Measurements from ENCODE around the gene APBB1IP. TPM values are rescaled to one million over a fixed set of nuclear protein-coding genes. Genes with fewer than 3 reads are reported as not detected.
"Not testable (repeated sequence)": the region's sequence is repeated elsewhere in the genome, so short reads cannot be mapped to it uniquely, and the experiment has no call there.

APBB1IP gene
- total RNA-seq, 1 donor from 2014 or later, result not detected

GRCh38 chr10:26593896-26594295 lies 155.8 kb downstream of the APBB1IP start:
- no peaks in the 10 kb centered on the region for H3K36me3 ChIP-seq (ENCODE audit: control insufficient read depth, insufficient read depth, low read length)
- FAIRE-seq (no peak), DNase-seq (ENCODE audit: low read depth) (no peak)
- no peaks in the 10 kb centered on the region for H3K27me3 ChIP-seq (ENCODE audit: control insufficient read depth, insufficient read depth, low read length)
- no peak overlapping the region for H3K4me3 ChIP-seq (ENCODE audit: low read depth, low read length)
- no peak for TF ChIP-seq CTCF (IDR thresholded peaks at IDR 0.05; ENCODE audit: insufficient read depth, low read length, severe bottlenecking)

GRCh38 chr10:26603283-26603682 lies 165.1 kb downstream of the APBB1IP start:
- H3K27me3 ChIP-seq (ENCODE audit: control insufficient read depth, insufficient read depth, low read length); H3K4me3 ChIP-seq (ENCODE audit: low read depth, low read length); H3K36me3 ChIP-seq (ENCODE audit: control insufficient read depth, insufficient read depth, low read length): not testable (repeated sequence)
- FAIRE-seq, result peak; percentile 97
- DNase-seq (ENCODE audit: low read depth), result peak; percentile 68

- FAIRE-seq; H3K36me3 ChIP-seq (ENCODE audit: control insufficient read depth, insufficient read depth, low read length); H3K27me3 ChIP-seq (ENCODE audit: control insufficient read depth, insufficient read depth, low read length); H3K4me3 ChIP-seq (ENCODE audit: low read depth, low read length); DNase-seq (ENCODE audit: low read depth): not testable (repeated sequence)
Observed at GRCh38 chr10:26604320-26605093, 166.4 kb downstream of the APBB1IP start.

GRCh38 chr10:26606389-26606877 lies 168.3 kb downstream of the APBB1IP start:
- not testable (repeated sequence) for H3K36me3 ChIP-seq (ENCODE audit: control insufficient read depth, insufficient read depth, low read length); FAIRE-seq; H3K27me3 ChIP-seq (ENCODE audit: control insufficient read depth, insufficient read depth, low read length); H3K4me3 ChIP-seq (ENCODE audit: low read depth, low read length)
- DNase-seq (ENCODE audit: low read depth), result peak; percentile 79
- TF ChIP-seq CTCF (IDR thresholded peaks at IDR 0.05; ENCODE audit: insufficient read depth, low read length, severe bottlenecking), result peak; percentile 40

- no peaks in the 10 kb centered on the region for H3K36me3 ChIP-seq (ENCODE audit: control insufficient read depth, insufficient read depth, low read length)
- TF ChIP-seq CTCF (IDR thresholded peaks at IDR 0.05; ENCODE audit: insufficient read depth, low read length, severe bottlenecking), result no peak
- FAIRE-seq, result peak; percentile 66
- H3K27me3 ChIP-seq (ENCODE audit: control insufficient read depth, insufficient read depth, low read length), result no peaks in the 10 kb centered on the region
- H3K4me3 ChIP-seq (ENCODE audit: low read depth, low read length), result no peak overlapping the region
- DNase-seq (ENCODE audit: low read depth), result peak; percentile 67
Observed at GRCh38 chr10:26612151-26612915, 174.2 kb downstream of the APBB1IP start.

Other genes with a start within 250 kb of the APBB1IP start
- not detected in 2 replicates for gene GAD2, start 221.6 kb upstream of the APBB1IP start, total RNA-seq